Measurements from ENCODE around the gene ROR1.

- TF ChIP-seq CTCF (IDR thresholded peaks at IDR 0.05; ENCODE audit: low read length) (no peak), EZH2 (optimal IDR thresholded peaks at IDR 0.05; ENCODE audit: low read depth, low read length) (no peak)
Observed at GRCh38 chr1:63868268-63868781, 94.5 kb downstream of the ROR1 start.
